ENCODE measurements around the gene SSC5D.

DNA sequence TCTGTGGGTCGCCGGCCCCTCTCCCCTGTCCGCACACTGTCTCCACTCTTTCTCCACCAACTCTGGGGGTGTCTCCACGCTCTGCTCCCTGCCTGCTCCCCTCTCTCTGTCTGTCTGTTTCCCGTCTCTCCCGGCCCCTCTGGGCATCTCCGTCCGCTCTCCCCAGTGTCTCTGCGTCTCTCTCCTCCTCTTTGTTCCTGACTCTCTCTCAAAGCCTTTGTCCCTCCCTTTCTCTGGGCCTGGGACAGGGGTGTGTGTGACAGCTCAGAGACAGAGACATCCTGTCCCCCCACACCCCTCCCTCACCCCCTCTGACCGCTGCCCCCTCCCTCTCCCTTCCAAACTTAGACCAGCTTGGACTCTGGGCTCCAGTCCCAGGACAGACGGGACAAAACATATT is 57.8 kb downstream of the SSC5D start:
- no peak for TF ChIP-seq RAD21 (IDR thresholded peaks at IDR 0.05; ENCODE audit: low read length)
- no peak for TF ChIP-seq CEBPB (IDR thresholded peaks at IDR 0.05; ENCODE audit: low read depth, low read length)
- TF ChIP-seq, protein P1, sequence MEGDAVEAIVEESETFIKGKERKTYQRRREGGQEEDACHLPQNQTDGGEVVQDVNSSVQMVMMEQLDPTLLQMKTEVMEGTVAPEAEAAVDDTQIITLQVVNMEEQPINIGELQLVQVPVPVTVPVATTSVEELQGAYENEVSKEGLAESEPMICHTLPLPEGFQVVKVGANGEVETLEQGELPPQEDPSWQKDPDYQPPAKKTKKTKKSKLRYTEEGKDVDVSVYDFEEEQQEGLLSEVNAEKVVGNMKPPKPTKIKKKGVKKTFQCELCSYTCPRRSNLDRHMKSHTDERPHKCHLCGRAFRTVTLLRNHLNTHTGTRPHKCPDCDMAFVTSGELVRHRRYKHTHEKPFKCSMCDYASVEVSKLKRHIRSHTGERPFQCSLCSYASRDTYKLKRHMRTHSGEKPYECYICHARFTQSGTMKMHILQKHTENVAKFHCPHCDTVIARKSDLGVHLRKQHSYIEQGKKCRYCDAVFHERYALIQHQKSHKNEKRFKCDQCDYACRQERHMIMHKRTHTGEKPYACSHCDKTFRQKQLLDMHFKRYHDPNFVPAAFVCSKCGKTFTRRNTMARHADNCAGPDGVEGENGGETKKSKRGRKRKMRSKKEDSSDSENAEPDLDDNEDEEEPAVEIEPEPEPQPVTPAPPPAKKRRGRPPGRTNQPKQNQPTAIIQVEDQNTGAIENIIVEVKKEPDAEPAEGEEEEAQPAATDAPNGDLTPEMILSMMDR (conservative IDR thresholded peaks at IDR 0.05; ENCODE audit: low read depth, low read length) = no peak
- no peak for TF ChIP-seq FOS (IDR thresholded peaks at IDR 0.05; ENCODE audit: low read depth, low read length)
- no peak for TF ChIP-seq RFX5 (IDR thresholded peaks at IDR 0.05; ENCODE audit: low read depth, low read length)
- no peak for TF ChIP-seq POLR2A (IDR thresholded peaks at IDR 0.05; ENCODE audit: low read depth, low read length)
- TF ChIP-seq MAZ (IDR thresholded peaks at IDR 0.05; ENCODE audit: borderline replicate concordance, low read depth, low read length) = no peak
- TF ChIP-seq RCOR1 (IDR thresholded peaks at IDR 0.05; ENCODE audit: insufficient replicate concordance, low read length) = no peak
- no peak for TF ChIP-seq MXI1 (IDR thresholded peaks at IDR 0.05; ENCODE audit: borderline replicate concordance, low read depth, low read length)
- TF ChIP-seq CHD1 (IDR thresholded peaks at IDR 0.05; ENCODE audit: low read depth, low read length) = no peak
- TF ChIP-seq, protein P2, sequence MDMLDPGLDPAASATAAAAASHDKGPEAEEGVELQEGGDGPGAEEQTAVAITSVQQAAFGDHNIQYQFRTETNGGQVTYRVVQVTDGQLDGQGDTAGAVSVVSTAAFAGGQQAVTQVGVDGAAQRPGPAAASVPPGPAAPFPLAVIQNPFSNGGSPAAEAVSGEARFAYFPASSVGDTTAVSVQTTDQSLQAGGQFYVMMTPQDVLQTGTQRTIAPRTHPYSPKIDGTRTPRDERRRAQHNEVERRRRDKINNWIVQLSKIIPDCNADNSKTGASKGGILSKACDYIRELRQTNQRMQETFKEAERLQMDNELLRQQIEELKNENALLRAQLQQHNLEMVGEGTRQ (IDR thresholded peaks at IDR 0.05; ENCODE audit: low read depth, low read length) = no peak
- no peak for TF ChIP-seq MAFK (IDR thresholded peaks at IDR 0.05; ENCODE audit: low read depth, low read length)

Measured in IMR-90 (cell line).